IPS-18c (cell line): Measurements from ENCODE around the gene UBE2Z.

Source experiments
- H3K4me3 ChIP-seq: 2 replicates; pipeline ENCODE4 v1.7.0; 2013; ENCODE audit warnings: low read depth, mild to moderate bottlenecking, low read length, moderate library complexity; ENCODE audit not compliant: insufficient read depth
- H3K9me3 ChIP-seq: one replicate; pipeline ENCODE4 v1.6.1; 2013; ENCODE audit warnings: mild to moderate bottlenecking, low read length, moderate library complexity; ENCODE audit not compliant: control insufficient read depth, insufficient read depth

The UBE2Z gene

GRCh38 chr17:48893646-48894508 lies 14.3 kb upstream of the UBE2Z start:
- Histone ChIP-seq H3K4me3 (peak overlapping the region; percentile 97), H3K9me3 (no peaks in the 10 kb centered on the region)

GRCh38 chr17:48894886-48895285 lies 13.3 kb upstream of the UBE2Z start:
- no peaks in the 10 kb centered on the region for H3K9me3 ChIP-seq
- H3K4me3 ChIP-seq, result no peak overlapping the region

GRCh38 chr17:48901241-48901640 lies 7.0 kb upstream of the UBE2Z start:
- H3K4me3 ChIP-seq, result no peak overlapping the region
- H3K9me3 ChIP-seq, result no peaks in the 10 kb centered on the region

- no peaks in the 10 kb centered on the region for H3K9me3 ChIP-seq
- H3K4me3 ChIP-seq, result no peak overlapping the region
Observed at GRCh38 chr17:48903401-48903800, 4.8 kb upstream of the UBE2Z start.

- H3K4me3 ChIP-seq, result no peak overlapping the region
Observed at GRCh38 chr17:48904428-48904827, 3.8 kb upstream of the UBE2Z start.

GRCh38 chr17:48905987-48906515 lies 2.2 kb upstream of the UBE2Z start:
- no peaks in the 10 kb centered on the region for H3K9me3 ChIP-seq
- no peak overlapping the region for H3K4me3 ChIP-seq

More at GRCh38 chr17:48904428-48904827, 3.8 kb upstream of the UBE2Z start:
- no peaks in the 10 kb centered on the region for H3K9me3 ChIP-seq

GRCh38 chr17:48907713-48908046 lies 527 bp upstream of the UBE2Z start:
- peak overlapping the region; percentile 59 for H3K4me3 ChIP-seq
- H3K9me3 ChIP-seq, result no peaks in the 10 kb centered on the region

GRCh38 chr17:48908853-48909394 lies 717 bp downstream of the UBE2Z start:
- peak overlapping the region; percentile 59 for H3K4me3 ChIP-seq
- H3K9me3 ChIP-seq, result no peaks in the 10 kb centered on the region

- peak overlapping the region; percentile 54; the same call in 1 of the 2 replicates for H3K4me3 ChIP-seq
- H3K9me3 ChIP-seq, result no peaks in the 10 kb centered on the region
Observed at GRCh38 chr17:48909783-48910182, 1.6 kb downstream of the UBE2Z start.

- Histone ChIP-seq H3K4me3 (no peak overlapping the region), H3K9me3 (no peaks in the 10 kb centered on the region)
Observed at GRCh38 chr17:48910370-48910769, 2.2 kb downstream of the UBE2Z start.

GRCh38 chr17:48912476-48912875 lies 4.3 kb downstream of the UBE2Z start:
- H3K4me3 ChIP-seq, result no peak overlapping the region

GRCh38 chr17:48915459-48916282 lies 7.5 kb downstream of the UBE2Z start:
- H3K9me3 ChIP-seq, result no peaks in the 10 kb centered on the region

More at GRCh38 chr17:48912476-48912875, 4.3 kb downstream of the UBE2Z start:
- no peaks in the 10 kb centered on the region for H3K9me3 ChIP-seq

GRCh38 chr17:48925251-48925990 lies 17.2 kb downstream of the UBE2Z start:
- H3K4me3 ChIP-seq, result no peak overlapping the region
- H3K9me3 ChIP-seq, result no peaks in the 10 kb centered on the region

More at GRCh38 chr17:48915459-48916282, 7.5 kb downstream of the UBE2Z start:
- no peak overlapping the region for H3K4me3 ChIP-seq

GRCh38 chr17:48925991-48926342 lies 17.8 kb downstream of the UBE2Z start:
- Histone ChIP-seq H3K9me3 (no peaks in the 10 kb centered on the region), H3K4me3 (no peak overlapping the region)

GRCh38 chr17:48927978-48928745 lies 20.0 kb downstream of the UBE2Z start:
- no peak overlapping the region for H3K4me3 ChIP-seq
- H3K9me3 ChIP-seq, result no peaks in the 10 kb centered on the region
